Activated naive CD8-positive, alpha-beta T cell treated with anti-CD3 and anti-CD28 coated beads, Interleukin-2, amount 10 ng/mL, durations not matched to agents 7 days and 5 days (primary cell): Measurements from ENCODE around the gene CCNL1. TPM values are rescaled to one million over a fixed set of nuclear protein-coding genes. Genes with fewer than 3 reads are reported as not detected.

Experiments used
- ATAC-seq: fragments of 150-1000 bp; cut with Tn5 transposase; one replicate; pipeline ENCODE4 v1.10.0; 2021; ENCODE audit warnings: low read depth, moderate library complexity
- POLR2A ChIA-PET: fragments of 350-600 bp; sonication (Branson Sonifier 250); formaldehyde crosslinking; loops from one replicate; lab custom pipeline; 2021; ENCODE audit warnings: antibody characterized with exemption; lab: Charles Lee
- DNase-seq: peaks from one replicate; pipeline ENCODE4 v3.0.0; 2021
- H3K27ac Mint-ChIP-seq: one replicate; pipeline ENCODE4 v1.8.0; 2022; ENCODE audit warnings: mild to moderate bottlenecking, mixed read lengths
- H3K27me3 Mint-ChIP-seq: one replicate; pipeline ENCODE4 v1.8.0; 2022; ENCODE audit warnings: mild to moderate bottlenecking, moderate library complexity, mixed read lengths
- H3K36me3 Mint-ChIP-seq: one replicate; pipeline ENCODE4 v1.8.0; 2021; ENCODE audit warnings: mild to moderate bottlenecking, mixed read lengths
- H3K4me1 Mint-ChIP-seq: one replicate; pipeline ENCODE4 v1.8.0; 2021; ENCODE audit warnings: mixed read lengths
- H3K4me3 Mint-ChIP-seq: one replicate; pipeline ENCODE4 v1.8.0; 2022; ENCODE audit warnings: mild to moderate bottlenecking, moderate library complexity, mixed read lengths
- H3K9me3 Mint-ChIP-seq: one replicate; pipeline ENCODE4 v1.8.0; 2021; ENCODE audit warnings: mixed read lengths
- total RNA-seq, 2 experiments: library from RNA; stranded (reverse); gene quantifications; one replicate each; pipeline ENCODE4 v1.2.3, GENCODE V29; 2021

CCNL1 gene
- total RNA-seq, 2 experiments from 2014 or later, result 276 to 280 TPM

- Mint-ChIP-seq H3K4me3 (no peak overlapping the region), H3K36me3 (peaks cover 2% of the 10 kb centered on the region), H3K4me1 (peaks cover 22% of the 10 kb centered on the region), H3K27me3 (no peaks in the 10 kb centered on the region), H3K27ac (no peak overlapping the region), H3K9me3 (peaks cover 1% of the 10 kb centered on the region)
- DNase-seq (no peak), ATAC-seq (no peak)
- POLR2A ChIA-PET, result interaction anchor here (1.2 kb wide), 2 partner anchors 12 kb away, joined by 4 read pairs; no protein-coding TSS in a partner anchor
Observed at GRCh38 chr3:157100608-157101396, 59.1 kb downstream of the CCNL1 start.

DNA sequence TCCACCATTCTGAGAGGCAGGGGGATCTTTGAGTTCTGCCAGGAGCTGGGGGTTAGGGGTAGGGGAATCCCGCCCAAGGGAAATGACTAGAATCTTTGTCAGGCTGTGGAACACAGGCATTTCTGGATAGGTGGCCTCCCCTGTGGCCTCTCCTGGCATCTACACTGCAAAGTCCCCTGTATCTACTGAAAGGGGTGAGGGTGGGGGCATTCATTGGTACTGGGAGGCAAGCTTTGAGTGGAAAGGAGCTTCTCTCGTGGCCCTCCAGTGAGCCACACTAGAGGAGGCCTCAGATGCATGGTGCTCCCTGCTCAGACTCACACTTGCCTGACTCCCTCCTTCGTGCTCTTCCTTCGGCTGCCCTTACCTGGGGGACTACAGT lies 59.9 kb downstream of the CCNL1 start:
- POLR2A ChIA-PET, result interaction anchor here (1.2 kb wide), 1 partner anchor 11 kb away, joined by 4 read pairs; no protein-coding TSS in a partner anchor
- H3K27me3 Mint-ChIP-seq, result no peaks in the 10 kb centered on the region
- H3K36me3 Mint-ChIP-seq, result peaks cover 2% of the 10 kb centered on the region
- H3K4me1 Mint-ChIP-seq, result peaks cover 19% of the 10 kb centered on the region
- peaks cover 1% of the 10 kb centered on the region for H3K9me3 Mint-ChIP-seq
- no peak for ATAC-seq
- H3K27ac Mint-ChIP-seq, result no peak overlapping the region
- DNase-seq, result no peak
- H3K4me3 Mint-ChIP-seq, result no peak overlapping the region

GRCh38 chr3:157099326-157100095 lies 60.4 kb downstream of the CCNL1 start:
- Mint-ChIP-seq H3K4me3 (no peak overlapping the region), H3K27ac (no peak overlapping the region), H3K4me1 (peaks cover 18% of the 10 kb centered on the region), H3K9me3 (peaks cover 1% of the 10 kb centered on the region), H3K27me3 (no peaks in the 10 kb centered on the region), H3K36me3 (peaks cover 2% of the 10 kb centered on the region)
- POLR2A ChIA-PET, result interaction anchor here (1.2 kb wide), 1 partner anchor 10 kb away, joined by 4 read pairs; no protein-coding TSS in a partner anchor
- DNase-seq (no peak), ATAC-seq (no peak)

DNA sequence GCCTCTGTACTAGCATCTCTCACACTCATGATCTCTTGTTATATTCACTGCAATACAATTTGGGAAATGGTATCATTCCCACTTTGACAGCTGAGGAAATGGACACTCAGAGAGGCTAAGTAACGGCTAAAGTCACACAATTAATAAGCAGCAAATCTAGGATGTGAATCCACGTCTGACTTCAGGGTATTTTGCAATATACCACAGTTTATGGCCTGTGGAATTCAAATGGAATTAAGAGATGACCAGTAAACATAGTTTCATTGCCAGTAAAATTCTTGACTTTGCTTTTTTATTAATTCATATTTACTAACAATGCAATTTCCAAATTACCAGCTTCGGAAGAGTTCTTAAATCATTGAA lies 61.1 kb downstream of the CCNL1 start:
- Mint-ChIP-seq H3K27ac (no peak overlapping the region), H3K9me3 (peaks cover 1% of the 10 kb centered on the region), H3K4me1 (peaks cover 14% of the 10 kb centered on the region), H3K4me3 (no peak overlapping the region), H3K36me3 (peaks cover 2% of the 10 kb centered on the region), H3K27me3 (no peaks in the 10 kb centered on the region)
- ATAC-seq (no peak), DNase-seq (no peak)
- POLR2A ChIA-PET, result interaction anchor here (0.7 kb wide), 1 partner anchor 614 kb away, joined by 3 read pairs; no protein-coding TSS in a partner anchor

DNA sequence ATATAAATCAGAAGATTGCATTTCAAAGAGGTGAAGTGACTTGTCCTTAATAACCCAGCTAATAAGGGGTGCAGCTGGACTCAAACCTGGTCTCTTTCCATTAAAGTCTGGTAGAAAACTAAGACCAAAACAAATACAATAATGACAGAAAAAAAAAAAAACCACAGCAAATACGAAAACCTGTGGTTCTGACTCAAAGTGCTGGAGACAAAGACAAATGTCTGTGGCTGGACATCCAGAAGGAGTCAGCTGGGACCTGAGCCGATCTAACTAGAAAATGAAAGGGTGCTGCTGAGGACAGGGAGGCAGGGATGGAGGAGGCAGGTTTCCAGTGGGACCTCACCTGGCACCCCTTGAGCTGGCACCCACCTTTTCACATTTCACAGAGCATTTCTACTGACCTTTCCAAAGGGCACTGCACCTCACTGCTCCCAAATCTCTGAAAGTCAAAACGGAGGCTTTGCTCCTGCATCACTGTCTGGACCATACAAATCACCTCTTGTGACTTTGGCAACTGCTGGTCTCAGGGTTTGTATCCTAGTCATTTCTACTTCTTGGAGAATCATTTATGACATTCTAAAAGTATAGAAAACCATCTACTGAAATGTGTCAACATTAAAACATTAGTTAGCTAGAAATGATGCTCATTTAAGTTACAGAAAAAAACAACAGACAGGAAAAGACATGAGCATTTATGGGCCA lies 61.7 kb downstream of the CCNL1 start:
- peaks cover 2% of the 10 kb centered on the region for H3K36me3 Mint-ChIP-seq
- H3K4me1 Mint-ChIP-seq, result peaks cover 13% of the 10 kb centered on the region
- POLR2A ChIA-PET, result interaction anchor here (0.7 kb wide), 1 partner anchor 614 kb away, joined by 3 read pairs; no protein-coding TSS in a partner anchor
- DNase-seq (no peak), ATAC-seq (no peak)
- no peak overlapping the region for H3K4me3 Mint-ChIP-seq
- H3K9me3 Mint-ChIP-seq, result peaks cover 1% of the 10 kb centered on the region
- H3K27ac Mint-ChIP-seq, result no peak overlapping the region
- H3K27me3 Mint-ChIP-seq, result no peaks in the 10 kb centered on the region
